GM23338 (cell line): Measurements from ENCODE around the gene S100PBP.

Experiments
- CREB1 ChIP-seq: fragments of 250-450 bp; sonication (Bioruptor Pico); IDR thresholded peaks from 2 replicates; pipeline ENCODE4 v1.5.0; 2020; ENCODE audit warnings: low read depth, mild to moderate bottlenecking, moderate library complexity
- EZH2 ChIP-seq: fragments of 200-600 bp; sonication (generic); IDR thresholded peaks from one replicate; pipeline ENCODE4 v1.8.0; 2017; ENCODE audit warnings: antibody characterized with exemption, mild to moderate bottlenecking, low read depth; ENCODE audit not compliant: unreplicated experiment
- JUNB ChIP-seq: IDR thresholded peaks from one replicate; pipeline ENCODE4 v1.6.1; 2016; ENCODE audit warnings: antibody characterized with exemption; ENCODE audit not compliant: unreplicated experiment
- TF ChIP-seq, protein P1 (sequence below), 2 experiments: fragments of 200-600 bp in 1 of 2; sonication (generic) in 1 of 2; conservative IDR thresholded peaks; 2 replicates each; pipeline versions ENCODE4 v1.5.1 to v1.6.1; 2016 to 2017; ENCODE audit warnings: antibody characterized with exemption in 2 of 2, low read depth in 2 of 2, mild to moderate bottlenecking in 2 of 2, moderate library complexity in 1 of 2
- TF ChIP-seq, protein P2 (sequence below): IDR thresholded peaks from one replicate; pipeline ENCODE4 v1.6.1; 2018; ENCODE audit warnings: antibody characterized with exemption; ENCODE audit not compliant: unreplicated experiment

DNA sequence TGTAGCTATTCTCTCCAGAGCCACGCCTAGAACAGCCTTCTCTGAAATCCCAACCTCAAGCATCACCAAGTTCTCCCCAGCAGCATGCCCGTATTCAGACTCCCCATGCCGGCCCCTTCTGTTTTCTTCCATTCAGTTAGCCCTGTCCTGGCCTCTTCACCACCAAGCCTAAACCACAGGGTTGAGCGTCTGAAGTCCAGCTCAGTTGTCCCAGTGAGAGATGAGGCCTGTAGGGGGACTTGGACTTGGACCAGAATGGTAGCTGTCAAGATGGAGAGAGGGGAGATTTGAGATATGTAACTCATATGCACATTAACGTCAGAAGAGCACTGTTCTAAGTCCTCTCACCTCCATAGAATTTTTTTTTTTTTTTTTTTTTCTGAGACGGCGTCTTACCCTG, 89.2 kb downstream of the S100PBP start:
- TF ChIP-seq EZH2 (no peak), JUNB (no peak), CREB1 (CRISPR knock-in tag) (no peak)
- TF ChIP-seq, protein P1, sequence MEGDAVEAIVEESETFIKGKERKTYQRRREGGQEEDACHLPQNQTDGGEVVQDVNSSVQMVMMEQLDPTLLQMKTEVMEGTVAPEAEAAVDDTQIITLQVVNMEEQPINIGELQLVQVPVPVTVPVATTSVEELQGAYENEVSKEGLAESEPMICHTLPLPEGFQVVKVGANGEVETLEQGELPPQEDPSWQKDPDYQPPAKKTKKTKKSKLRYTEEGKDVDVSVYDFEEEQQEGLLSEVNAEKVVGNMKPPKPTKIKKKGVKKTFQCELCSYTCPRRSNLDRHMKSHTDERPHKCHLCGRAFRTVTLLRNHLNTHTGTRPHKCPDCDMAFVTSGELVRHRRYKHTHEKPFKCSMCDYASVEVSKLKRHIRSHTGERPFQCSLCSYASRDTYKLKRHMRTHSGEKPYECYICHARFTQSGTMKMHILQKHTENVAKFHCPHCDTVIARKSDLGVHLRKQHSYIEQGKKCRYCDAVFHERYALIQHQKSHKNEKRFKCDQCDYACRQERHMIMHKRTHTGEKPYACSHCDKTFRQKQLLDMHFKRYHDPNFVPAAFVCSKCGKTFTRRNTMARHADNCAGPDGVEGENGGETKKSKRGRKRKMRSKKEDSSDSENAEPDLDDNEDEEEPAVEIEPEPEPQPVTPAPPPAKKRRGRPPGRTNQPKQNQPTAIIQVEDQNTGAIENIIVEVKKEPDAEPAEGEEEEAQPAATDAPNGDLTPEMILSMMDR (conservative IDR thresholded peaks at IDR 0.05; ENCODE audit: low read depth in 2 of 2) = no peak
- TF ChIP-seq, protein P2, sequence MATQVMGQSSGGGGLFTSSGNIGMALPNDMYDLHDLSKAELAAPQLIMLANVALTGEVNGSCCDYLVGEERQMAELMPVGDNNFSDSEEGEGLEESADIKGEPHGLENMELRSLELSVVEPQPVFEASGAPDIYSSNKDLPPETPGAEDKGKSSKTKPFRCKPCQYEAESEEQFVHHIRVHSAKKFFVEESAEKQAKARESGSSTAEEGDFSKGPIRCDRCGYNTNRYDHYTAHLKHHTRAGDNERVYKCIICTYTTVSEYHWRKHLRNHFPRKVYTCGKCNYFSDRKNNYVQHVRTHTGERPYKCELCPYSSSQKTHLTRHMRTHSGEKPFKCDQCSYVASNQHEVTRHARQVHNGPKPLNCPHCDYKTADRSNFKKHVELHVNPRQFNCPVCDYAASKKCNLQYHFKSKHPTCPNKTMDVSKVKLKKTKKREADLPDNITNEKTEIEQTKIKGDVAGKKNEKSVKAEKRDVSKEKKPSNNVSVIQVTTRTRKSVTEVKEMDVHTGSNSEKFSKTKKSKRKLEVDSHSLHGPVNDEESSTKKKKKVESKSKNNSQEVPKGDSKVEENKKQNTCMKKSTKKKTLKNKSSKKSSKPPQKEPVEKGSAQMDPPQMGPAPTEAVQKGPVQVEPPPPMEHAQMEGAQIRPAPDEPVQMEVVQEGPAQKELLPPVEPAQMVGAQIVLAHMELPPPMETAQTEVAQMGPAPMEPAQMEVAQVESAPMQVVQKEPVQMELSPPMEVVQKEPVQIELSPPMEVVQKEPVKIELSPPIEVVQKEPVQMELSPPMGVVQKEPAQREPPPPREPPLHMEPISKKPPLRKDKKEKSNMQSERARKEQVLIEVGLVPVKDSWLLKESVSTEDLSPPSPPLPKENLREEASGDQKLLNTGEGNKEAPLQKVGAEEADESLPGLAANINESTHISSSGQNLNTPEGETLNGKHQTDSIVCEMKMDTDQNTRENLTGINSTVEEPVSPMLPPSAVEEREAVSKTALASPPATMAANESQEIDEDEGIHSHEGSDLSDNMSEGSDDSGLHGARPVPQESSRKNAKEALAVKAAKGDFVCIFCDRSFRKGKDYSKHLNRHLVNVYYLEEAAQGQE = no peak
